PC-3 (cell line): Measurements from ENCODE around the gene EEF1A2.

Experiments
- CTCF ChIP-seq: fragments of 300-600 bp; sonication (generic); conservative IDR thresholded peaks from 2 replicates; pipeline ENCODE4 v1.5.1; 2017; ENCODE audit warnings: antibody characterized with exemption, low read depth, mild to moderate bottlenecking, low read length
- EZH2phosphoT487 ChIP-seq: fragments of 300-600 bp; sonication (generic); IDR thresholded peaks from 2 replicates; pipeline ENCODE4 v1.6.1; 2018; ENCODE audit warnings: mild to moderate bottlenecking, antibody characterized with exemption, low read length, borderline replicate concordance

- TF ChIP-seq CTCF (no peak), EZH2phosphoT487 (no peak)
Observed at GRCh38 chr20:63493563-63494020, 5.3 kb downstream of the EEF1A2 start.
